Left renal cortex interstitium (tissue), 4 donors: ENCODE results near the gene ARRDC1. TPM values are rescaled to one million over a fixed set of nuclear protein-coding genes. Genes with fewer than 3 reads are reported as not detected.
"Not testable (repeated sequence)": the region's sequence is repeated elsewhere in the genome, so short reads cannot be mapped to it uniquely, and the experiment has no call there.

Experiments
- DNase-seq, 4 donors: peaks; one replicate each; pipeline ENCODE4 v3.0.0-alpha.2; 2013; ENCODE audit warnings: low read depth in 4 of 4, low spot score in 2 of 4, missing footprints in 1 of 4
- polyA plus RNA-seq, 4 donors: library from polyadenylated mRNA; unstranded; fragments of 120-200 nt; gene quantifications; one replicate each; pipeline ENCODE4 v1.2.1, GENCODE V29; 2013; ENCODE audit not compliant: insufficient read length in 4 of 4

The ARRDC1 gene
- polyA plus RNA-seq, 4 donors: 25.4 to 49.0 (median 37.0) TPM

GRCh38 chr9:137583347-137583746 is 22.1 kb upstream of the ARRDC1 start:
- DNase-seq: no peak

- DNase-seq: no peak
These were observed 21.5 kb upstream of the ARRDC1 start for GRCh38 chr9:137583957-137584356.

GRCh38 chr9:137586854-137587253 is 18.6 kb upstream of the ARRDC1 start:
- DNase-seq: no peak

- no peak for DNase-seq
These were observed 17.2 kb upstream of the ARRDC1 start for GRCh38 chr9:137588311-137588710.

GRCh38 chr9:137588891-137589290 is 16.6 kb upstream of the ARRDC1 start:
- DNase-seq: no peak

GRCh38 chr9:137589441-137590122 is 15.9 kb upstream of the ARRDC1 start:
- no peak for DNase-seq

- DNase-seq: no peak
These were observed 15.4 kb upstream of the ARRDC1 start for GRCh38 chr9:137590123-137590468.

GRCh38 chr9:137590469-137591383 is 14.8 kb upstream of the ARRDC1 start, which contains the start of gene ZMYND19:
Gene ZMYND19, minus strand, starts transcription at chr9:137590512. Its CDS starts 249 bp downstream, at chr9:137590263.
- DNase-seq: peak; percentile 62 to 83 (median 74)

GRCh38 chr9:137592767-137593166 is 12.7 kb upstream of the ARRDC1 start:
- DNase-seq: no peak

- no peak for DNase-seq
These were observed 12.3 kb upstream of the ARRDC1 start for GRCh38 chr9:137593176-137593575.

GRCh38 chr9:137596577-137596976 is 8.9 kb upstream of the ARRDC1 start:
- not testable (repeated sequence) for DNase-seq

GRCh38 chr9:137598943-137599342 is 6.5 kb upstream of the ARRDC1 start:
- DNase-seq: no peak

- DNase-seq: no peak
These were observed 2.8 kb upstream of the ARRDC1 start for GRCh38 chr9:137602661-137603060.

- no peak for DNase-seq
These were observed 1.6 kb upstream of the ARRDC1 start for GRCh38 chr9:137603879-137604278.

GRCh38 chr9:137604345-137605086 is 970 bp upstream of the ARRDC1 start:
- DNase-seq: no peak

- no peak for DNase-seq
These were observed 627 bp downstream of the ARRDC1 start for GRCh38 chr9:137606005-137606621.

GRCh38 chr9:137606734-137607138 is 1.2 kb downstream of the ARRDC1 start:
- no peak for DNase-seq

- no peak for DNase-seq
These were observed 1.8 kb downstream of the ARRDC1 start for GRCh38 chr9:137607141-137607857.

- DNase-seq: no peak
These were observed 5.5 kb downstream of the ARRDC1 start for GRCh38 chr9:137610944-137611343.
